ENCODE measurements around the gene OR2G6. TPM values are rescaled to one million over a fixed set of nuclear protein-coding genes. Genes with fewer than 3 reads are reported as not detected.
"Not testable (repeated sequence)": the region's sequence is repeated elsewhere in the genome, so short reads cannot be mapped to it uniquely, and the experiment has no call there.

Gene OR2G6
- polyA plus RNA-seq, 1 donor (not counting 4 experiments of a cell fraction or from before 2014, with no cell fraction given): not detected

GRCh38 chr1:248500305-248501035 is 7.4 kb upstream of the OR2G6 start:
- H3K4me2 ChIP-seq (ENCODE audit: control insufficient read depth, extremely low read depth, insufficient read depth, low read depth, low read length); H3K27ac ChIP-seq (ENCODE audit: control insufficient read depth, insufficient read depth, low read length); H3K27me3 ChIP-seq (ENCODE audit: control insufficient read depth, extremely low read depth, insufficient read depth, low read length); H3K9me3 ChIP-seq (ENCODE audit: control insufficient read depth, low read depth, low read length); H3K9me1 ChIP-seq (ENCODE audit: control insufficient read depth, extremely low read depth, insufficient read depth, low read length); H3K4me3 ChIP-seq (ENCODE audit: control insufficient read depth in 2 of 3, extremely low read depth in 1 of 3, insufficient read depth in 2 of 3, low read depth in 1 of 3, low read length in 3 of 3); dilution Hi-C loops (cut with MboI; ENCODE audit: extremely low pct_ligation_motif_present, low sequenced_read_pairs); H3K9ac ChIP-seq (ENCODE audit: control insufficient read depth, extremely low read depth, insufficient read depth, low read length); H2AFZ ChIP-seq (ENCODE audit: control insufficient read depth, low read length); H4K20me1 ChIP-seq (ENCODE audit: control insufficient read depth, extremely low read depth, insufficient read depth, low read length); H3K4me1 ChIP-seq (ENCODE audit: control insufficient read depth, extremely low read depth, insufficient read depth, low read length); H3K79me2 ChIP-seq (ENCODE audit: control insufficient read depth, insufficient read depth, low read length); FAIRE-seq; H3K36me3 ChIP-seq (ENCODE audit: control insufficient read depth in 2 of 2, extremely low read depth in 1 of 2, insufficient read depth in 2 of 2, low read length in 2 of 2); DNase-seq (ENCODE audit: low read depth, low spot score): not testable (repeated sequence)

- H3K27ac ChIP-seq (ENCODE audit: control insufficient read depth, insufficient read depth, low read length); H3K27me3 ChIP-seq (ENCODE audit: control insufficient read depth, extremely low read depth, insufficient read depth, low read length); dilution Hi-C loops (cut with MboI; ENCODE audit: extremely low pct_ligation_motif_present, low sequenced_read_pairs); DNase-seq (ENCODE audit: low read depth, low spot score); H3K4me2 ChIP-seq (ENCODE audit: control insufficient read depth, extremely low read depth, insufficient read depth, low read depth, low read length); H3K9me3 ChIP-seq (ENCODE audit: control insufficient read depth, low read depth, low read length); H3K9ac ChIP-seq (ENCODE audit: control insufficient read depth, extremely low read depth, insufficient read depth, low read length); H3K4me1 ChIP-seq (ENCODE audit: control insufficient read depth, extremely low read depth, insufficient read depth, low read length); H3K36me3 ChIP-seq (ENCODE audit: control insufficient read depth in 2 of 2, extremely low read depth in 1 of 2, insufficient read depth in 2 of 2, low read length in 2 of 2); FAIRE-seq; H4K20me1 ChIP-seq (ENCODE audit: control insufficient read depth, extremely low read depth, insufficient read depth, low read length); H3K9me1 ChIP-seq (ENCODE audit: control insufficient read depth, extremely low read depth, insufficient read depth, low read length); H2AFZ ChIP-seq (ENCODE audit: control insufficient read depth, low read length); H3K79me2 ChIP-seq (ENCODE audit: control insufficient read depth, insufficient read depth, low read length); H3K4me3 ChIP-seq (ENCODE audit: control insufficient read depth in 2 of 3, extremely low read depth in 1 of 3, insufficient read depth in 2 of 3, low read depth in 1 of 3, low read length in 3 of 3): not testable (repeated sequence)
Observed at GRCh38 chr1:248510217-248510616, 2.3 kb downstream of the OR2G6 start.

GRCh38 chr1:248521856-248522255 is 14.0 kb downstream of the OR2G6 start:
- no peak overlapping the region for H3K4me3 ChIP-seq (ENCODE audit: control insufficient read depth in 2 of 3, extremely low read depth in 1 of 3, insufficient read depth in 2 of 3, low read depth in 1 of 3, low read length in 3 of 3)
- no peaks in the 10 kb centered on the region for H3K79me2 ChIP-seq (ENCODE audit: control insufficient read depth, insufficient read depth, low read length)
- no peak overlapping the region for H3K9ac ChIP-seq (ENCODE audit: control insufficient read depth, extremely low read depth, insufficient read depth, low read length)
- DNase-seq (ENCODE audit: low read depth, low spot score) (no peak), FAIRE-seq (no peak)
- H4K20me1 ChIP-seq (ENCODE audit: control insufficient read depth, extremely low read depth, insufficient read depth, low read length): no peaks in the 10 kb centered on the region
- H3K4me1 ChIP-seq (ENCODE audit: control insufficient read depth, extremely low read depth, insufficient read depth, low read length): no peaks in the 10 kb centered on the region
- H3K4me2 ChIP-seq (ENCODE audit: control insufficient read depth, extremely low read depth, insufficient read depth, low read depth, low read length): no peak overlapping the region
- no peaks in the 10 kb centered on the region for H3K9me3 ChIP-seq (ENCODE audit: control insufficient read depth, low read depth, low read length)
- no peaks in the 10 kb centered on the region for H3K9me1 ChIP-seq (ENCODE audit: control insufficient read depth, extremely low read depth, insufficient read depth, low read length)
- no peak overlapping the region for H3K27ac ChIP-seq (ENCODE audit: control insufficient read depth, insufficient read depth, low read length)
- TF ChIP-seq CTCF (optimal IDR thresholded peaks at IDR 0.05 in 1 of 3, IDR thresholded peaks at IDR 0.05 in 1 of 3, conservative IDR thresholded peaks at IDR 0.05 in 1 of 3; ENCODE audit: extremely low read depth in 1 of 3, insufficient read depth in 2 of 3, low read length in 3 of 3) (no peak), EZH2 (IDR thresholded peaks at IDR 0.05; ENCODE audit: low read length) (no peak)
- no peaks in the 10 kb centered on the region for H3K36me3 ChIP-seq (ENCODE audit: control insufficient read depth in 2 of 2, extremely low read depth in 1 of 2, insufficient read depth in 2 of 2, low read length in 2 of 2)
- dilution Hi-C loops (cut with MboI; ENCODE audit: extremely low pct_ligation_motif_present, low sequenced_read_pairs): no loop called here
- no peaks in the 10 kb centered on the region for H3K27me3 ChIP-seq (ENCODE audit: control insufficient read depth, extremely low read depth, insufficient read depth, low read length)
- no peak overlapping the region for H2AFZ ChIP-seq (ENCODE audit: control insufficient read depth, low read length)

- H3K4me2 ChIP-seq (ENCODE audit: control insufficient read depth, extremely low read depth, insufficient read depth, low read depth, low read length); H3K9me3 ChIP-seq (ENCODE audit: control insufficient read depth, low read depth, low read length); H3K79me2 ChIP-seq (ENCODE audit: control insufficient read depth, insufficient read depth, low read length); H3K9me1 ChIP-seq (ENCODE audit: control insufficient read depth, extremely low read depth, insufficient read depth, low read length); H3K4me1 ChIP-seq (ENCODE audit: control insufficient read depth, extremely low read depth, insufficient read depth, low read length); DNase-seq (ENCODE audit: low read depth, low spot score); H3K4me3 ChIP-seq (ENCODE audit: control insufficient read depth in 2 of 3, extremely low read depth in 1 of 3, insufficient read depth in 2 of 3, low read depth in 1 of 3, low read length in 3 of 3); H2AFZ ChIP-seq (ENCODE audit: control insufficient read depth, low read length); H4K20me1 ChIP-seq (ENCODE audit: control insufficient read depth, extremely low read depth, insufficient read depth, low read length); H3K36me3 ChIP-seq (ENCODE audit: control insufficient read depth in 2 of 2, extremely low read depth in 1 of 2, insufficient read depth in 2 of 2, low read length in 2 of 2); FAIRE-seq; H3K9ac ChIP-seq (ENCODE audit: control insufficient read depth, extremely low read depth, insufficient read depth, low read length); H3K27me3 ChIP-seq (ENCODE audit: control insufficient read depth, extremely low read depth, insufficient read depth, low read length); H3K27ac ChIP-seq (ENCODE audit: control insufficient read depth, insufficient read depth, low read length); dilution Hi-C loops (cut with MboI; ENCODE audit: extremely low pct_ligation_motif_present, low sequenced_read_pairs): not testable (repeated sequence)
Observed at GRCh38 chr1:248537449-248537848, 29.6 kb downstream of the OR2G6 start.

Measured in keratinocyte (primary cell).